HG03060 (cell line): ENCODE measurements around the gene COA5.

ENCODE experiments used
- ATAC-seq: cut with Tn5 transposase; IDR thresholded peaks from one replicate; pipeline ENCODE4 v1.9.1; 2021; ENCODE audit warnings: low read depth, moderate number of reproducible peaks; ENCODE audit not compliant: unreplicated experiment

Gene COA5

GRCh38 chr2:98573426-98573825 lies 34.9 kb downstream of the COA5 start:
- no peak for ATAC-seq

GRCh38 chr2:98572676-98573075 lies 35.6 kb downstream of the COA5 start:
- ATAC-seq, result no peak

GRCh38 chr2:98572211-98572610 lies 36.1 kb downstream of the COA5 start:
- no peak for ATAC-seq

GRCh38 chr2:98571796-98572195 lies 36.5 kb downstream of the COA5 start:
- ATAC-seq, result no peak

- ATAC-seq, result no peak
Observed at GRCh38 chr2:98571121-98571701, 37.1 kb downstream of the COA5 start.

GRCh38 chr2:98570356-98570755 lies 38.0 kb downstream of the COA5 start:
- ATAC-seq, result no peak

GRCh38 chr2:98569915-98570314 lies 38.4 kb downstream of the COA5 start:
- ATAC-seq, result no peak

- no peak for ATAC-seq
Observed at GRCh38 chr2:98569197-98569793, 39.0 kb downstream of the COA5 start.

GRCh38 chr2:98568161-98568956 lies 40.0 kb downstream of the COA5 start:
- no peak for ATAC-seq

- ATAC-seq, result no peak
Observed at GRCh38 chr2:98565941-98566340, 42.4 kb downstream of the COA5 start.

- ATAC-seq, result no peak
Observed at GRCh38 chr2:98565286-98565860, 42.9 kb downstream of the COA5 start.

- no peak for ATAC-seq
Observed at GRCh38 chr2:98564541-98565132, 43.7 kb downstream of the COA5 start.

- ATAC-seq, result no peak
Observed at GRCh38 chr2:98563394-98563793, 44.9 kb downstream of the COA5 start.

GRCh38 chr2:98561902-98562695 lies 46.2 kb downstream of the COA5 start:
- ATAC-seq, result no peak

- no peak for ATAC-seq
Observed at GRCh38 chr2:98561018-98561417, 47.3 kb downstream of the COA5 start.

- no peak for ATAC-seq
Observed at GRCh38 chr2:98560256-98560771, 48.0 kb downstream of the COA5 start.

- ATAC-seq, result no peak
Observed at GRCh38 chr2:98559581-98559980, 48.7 kb downstream of the COA5 start.

GRCh38 chr2:98558852-98559530 lies 49.3 kb downstream of the COA5 start:
- ATAC-seq, result no peak

- peak; percentile 52 for ATAC-seq
Observed at GRCh38 chr2:98556344-98557033, 51.8 kb downstream of the COA5 start.
